Glutamatergic neuron (in vitro differentiated cells): ENCODE measurements around the gene TOMM40. TPM values are rescaled to one million over a fixed set of nuclear protein-coding genes. Genes with fewer than 3 reads are reported as not detected.
A peak's percentile ranks its signal among the peaks of the same experiment; 100 is the strongest.
"Not testable (repeated sequence)": the region's sequence is repeated elsewhere in the genome, so short reads cannot be mapped to it uniquely, and the experiment has no call there.

ENCODE experiments used
- DNase-seq: peaks from one replicate; pipeline ENCODE4 v3.0.0; 2022
- H3K27ac Mint-ChIP-seq: one replicate; pipeline ENCODE4 v1.8.0; 2020; ENCODE audit warnings: mild to moderate bottlenecking, mixed read lengths, inconsistent platforms; ENCODE audit not compliant: unreplicated experiment
- H3K27me3 Mint-ChIP-seq: one replicate; pipeline ENCODE4 v1.8.0; 2020; ENCODE audit warnings: mild to moderate bottlenecking, moderate library complexity, mixed read lengths, inconsistent platforms; ENCODE audit not compliant: unreplicated experiment
- H3K36me3 Mint-ChIP-seq: one replicate; pipeline ENCODE4 v1.8.0; 2020; ENCODE audit warnings: mild to moderate bottlenecking, mixed read lengths, inconsistent platforms; ENCODE audit not compliant: unreplicated experiment
- H3K4me1 Mint-ChIP-seq: one replicate; pipeline ENCODE4 v1.8.0; 2020; ENCODE audit warnings: mild to moderate bottlenecking, low read depth, mixed read lengths, inconsistent platforms; ENCODE audit not compliant: unreplicated experiment
- H3K4me3 Mint-ChIP-seq: one replicate; pipeline ENCODE4 v1.8.0; 2020; ENCODE audit warnings: mild to moderate bottlenecking, mixed read lengths, inconsistent platforms; ENCODE audit not compliant: unreplicated experiment
- H3K9me3 Mint-ChIP-seq: one replicate; pipeline ENCODE4 v1.8.0; 2020; ENCODE audit warnings: mild to moderate bottlenecking, moderate library complexity, mixed read lengths, inconsistent platforms; ENCODE audit not compliant: unreplicated experiment
- total RNA-seq: library from RNA; stranded (reverse); fragmentation: NEBNext Ultra II Directional; extraction: Animal tissue kit (Norgen Biotek cat#: 25700); gene quantifications from one replicate; pipeline ENCODE4 v1.2.1, GENCODE V29; 2021; ENCODE audit not compliant: unreplicated experiment
- TF ChIP-seq, protein P1 (sequence below): fragments of 200-600 bp; sonication (generic); IDR thresholded peaks from one replicate; pipeline ENCODE4 v1.5.0; 2021; ENCODE audit not compliant: partially characterized antibody, unreplicated experiment

The TOMM40 gene
- total RNA-seq, 1 donor from 2014 or later, result 57.8 TPM

DNA sequence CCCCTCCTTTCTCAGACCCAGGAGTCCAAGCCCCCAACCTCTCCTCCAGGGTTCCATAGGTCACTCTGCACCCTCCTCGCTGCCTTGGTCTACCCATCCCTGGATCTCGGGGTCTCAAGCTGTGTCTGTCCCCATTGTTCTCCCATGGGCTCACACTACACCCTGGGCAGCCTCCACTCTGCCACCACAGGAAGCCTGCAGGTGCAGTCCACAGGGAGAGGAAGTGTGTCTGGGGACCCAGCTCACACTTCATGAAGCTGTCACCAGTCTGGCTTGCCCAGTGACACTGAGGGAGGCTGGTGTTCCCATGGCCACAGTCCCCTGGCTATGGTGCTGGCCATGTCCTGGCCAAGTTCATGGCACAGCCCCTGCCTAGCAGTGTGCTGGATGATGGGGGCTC, 39.6 kb upstream of the TOMM40 start:
- DNase-seq, result no peak
- Mint-ChIP-seq H3K27ac (no peak overlapping the region), H3K27me3 (peaks cover 5% of the 10 kb centered on the region), H3K9me3 (peaks cover 5% of the 10 kb centered on the region), H3K36me3 (no peaks in the 10 kb centered on the region), H3K4me3 (no peak overlapping the region), H3K4me1 (peaks cover 19% of the 10 kb centered on the region)
- TF ChIP-seq, protein P1, sequence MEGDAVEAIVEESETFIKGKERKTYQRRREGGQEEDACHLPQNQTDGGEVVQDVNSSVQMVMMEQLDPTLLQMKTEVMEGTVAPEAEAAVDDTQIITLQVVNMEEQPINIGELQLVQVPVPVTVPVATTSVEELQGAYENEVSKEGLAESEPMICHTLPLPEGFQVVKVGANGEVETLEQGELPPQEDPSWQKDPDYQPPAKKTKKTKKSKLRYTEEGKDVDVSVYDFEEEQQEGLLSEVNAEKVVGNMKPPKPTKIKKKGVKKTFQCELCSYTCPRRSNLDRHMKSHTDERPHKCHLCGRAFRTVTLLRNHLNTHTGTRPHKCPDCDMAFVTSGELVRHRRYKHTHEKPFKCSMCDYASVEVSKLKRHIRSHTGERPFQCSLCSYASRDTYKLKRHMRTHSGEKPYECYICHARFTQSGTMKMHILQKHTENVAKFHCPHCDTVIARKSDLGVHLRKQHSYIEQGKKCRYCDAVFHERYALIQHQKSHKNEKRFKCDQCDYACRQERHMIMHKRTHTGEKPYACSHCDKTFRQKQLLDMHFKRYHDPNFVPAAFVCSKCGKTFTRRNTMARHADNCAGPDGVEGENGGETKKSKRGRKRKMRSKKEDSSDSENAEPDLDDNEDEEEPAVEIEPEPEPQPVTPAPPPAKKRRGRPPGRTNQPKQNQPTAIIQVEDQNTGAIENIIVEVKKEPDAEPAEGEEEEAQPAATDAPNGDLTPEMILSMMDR, result no peak

DNA sequence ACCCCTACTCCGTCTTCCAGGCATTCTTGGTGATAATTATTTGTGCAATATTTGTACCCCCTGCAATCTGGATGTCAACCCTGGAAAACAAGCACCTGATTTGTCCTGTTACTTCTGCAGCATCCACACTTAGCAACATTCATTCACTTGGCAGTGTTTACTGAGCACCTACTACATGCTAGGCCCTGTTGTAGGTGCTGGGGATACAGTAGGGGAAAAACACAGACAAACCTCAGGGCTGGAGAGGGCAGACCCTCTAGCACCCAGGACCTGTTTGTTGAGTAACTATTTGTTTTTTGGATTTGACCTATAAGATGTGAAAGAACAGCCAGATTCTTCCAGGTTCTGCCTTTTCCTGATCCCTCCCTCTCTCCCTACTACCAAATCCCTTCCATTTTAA, 35.4 kb upstream of the TOMM40 start:
- no peak overlapping the region for H3K4me3 Mint-ChIP-seq

DNA sequence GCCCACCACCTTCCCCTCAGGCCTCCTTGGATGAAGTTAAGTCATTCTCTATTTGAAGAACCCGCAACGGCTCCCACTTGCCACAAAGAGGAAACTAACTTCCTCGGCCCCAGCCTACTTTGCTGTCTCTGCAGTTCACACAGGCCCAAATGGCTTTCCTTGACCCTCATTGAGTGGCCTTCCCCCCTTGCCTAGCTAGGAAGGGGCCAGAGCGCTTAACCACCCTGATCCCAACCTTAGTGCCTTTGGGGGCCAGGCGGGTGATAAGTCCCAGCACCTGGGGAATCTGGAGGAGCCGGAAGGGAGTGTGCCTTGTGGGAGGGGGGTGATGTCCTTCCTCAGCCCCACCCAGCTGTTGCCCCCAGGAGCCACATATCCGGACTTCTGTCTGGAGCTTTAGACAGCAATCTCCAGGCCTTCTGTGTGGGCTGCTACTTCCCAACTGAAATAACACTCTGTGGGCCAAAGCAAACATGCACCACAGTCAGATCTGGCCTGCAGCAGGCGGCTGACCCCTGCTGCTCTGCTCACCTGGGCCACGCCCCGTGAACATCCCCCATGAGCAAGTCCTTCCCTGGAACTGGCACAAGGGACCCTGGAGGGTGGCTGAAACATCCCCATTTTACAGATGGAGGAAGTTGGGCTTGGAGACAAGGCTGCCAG, 34.5 kb upstream of the TOMM40 start:
- H3K27me3 Mint-ChIP-seq, result peaks cover 5% of the 10 kb centered on the region
- DNase-seq, result no peak
- H3K27ac Mint-ChIP-seq, result no peak overlapping the region

More for the DNA sequence above, 35.4 kb upstream of the TOMM40 start:
- Mint-ChIP-seq H3K9me3 (no peaks in the 10 kb centered on the region), H3K27me3 (peaks cover 5% of the 10 kb centered on the region), H3K27ac (no peak overlapping the region), H3K4me1 (peaks cover 4% of the 10 kb centered on the region), H3K36me3 (peaks cover 3% of the 10 kb centered on the region)
- TF ChIP-seq, protein P1, result no peak
- DNase-seq, result no peak

DNA sequence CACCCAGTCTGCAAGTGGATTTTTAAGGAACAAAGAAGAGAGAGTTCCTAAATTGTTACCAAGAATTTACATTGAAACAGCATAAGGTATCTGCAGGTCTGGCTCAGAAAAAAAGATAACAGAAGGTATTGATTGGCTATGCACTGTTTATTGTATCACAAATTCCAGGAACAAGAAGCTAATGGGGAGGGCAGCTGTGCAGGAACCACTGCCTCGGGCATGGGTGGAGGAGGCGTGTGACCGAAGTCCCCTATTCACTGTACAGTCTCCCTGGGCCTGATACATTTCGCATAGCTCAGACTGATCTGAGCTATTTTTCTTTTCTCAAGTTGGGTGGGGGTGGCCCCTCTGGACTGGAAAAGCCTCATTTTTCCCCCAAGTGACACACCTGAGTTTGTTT, 33.2 kb upstream of the TOMM40 start:
- H3K27ac Mint-ChIP-seq, result peak overlapping the region; percentile 1
- H3K4me3 Mint-ChIP-seq, result peak overlapping the region; percentile 3
- no peaks in the 10 kb centered on the region for H3K9me3 Mint-ChIP-seq
- TF ChIP-seq, protein P1, result no peak
- peaks cover 2% of the 10 kb centered on the region for H3K27me3 Mint-ChIP-seq
- peaks cover 3% of the 10 kb centered on the region for H3K36me3 Mint-ChIP-seq
- DNase-seq, result peak; percentile 42
- peaks cover 15% of the 10 kb centered on the region for H3K4me1 Mint-ChIP-seq

More for the DNA sequence above, 34.5 kb upstream of the TOMM40 start:
- TF ChIP-seq, protein P1, result no peak
- Mint-ChIP-seq H3K4me1 (peaks cover 13% of the 10 kb centered on the region), H3K36me3 (peaks cover 3% of the 10 kb centered on the region), H3K9me3 (no peaks in the 10 kb centered on the region), H3K4me3 (no peak overlapping the region)

DNA sequence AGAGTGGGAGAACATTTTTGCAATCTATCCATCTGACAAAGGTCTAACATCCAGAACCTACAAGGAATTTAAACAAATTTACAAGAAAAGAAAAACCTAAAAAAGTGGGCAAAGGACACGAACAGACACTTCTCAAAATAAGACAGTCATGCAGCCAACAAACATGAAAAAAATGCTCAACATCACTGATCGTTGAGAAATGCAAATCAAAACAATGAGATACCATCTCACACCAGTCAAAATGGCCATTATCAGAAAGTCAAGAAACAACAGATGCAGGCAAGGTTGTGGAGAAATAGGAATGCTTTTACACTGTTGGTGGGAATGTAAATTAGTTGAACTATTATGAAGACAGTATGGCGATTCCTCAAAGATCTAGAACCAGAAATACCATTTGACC, 29.5 kb upstream of the TOMM40 start:
- H3K27ac Mint-ChIP-seq, H3K9me3 Mint-ChIP-seq: not testable (repeated sequence)

More for the DNA sequence above, 29.5 kb upstream of the TOMM40 start:
- H3K4me3 Mint-ChIP-seq, DNase-seq, H3K36me3 Mint-ChIP-seq, H3K27me3 Mint-ChIP-seq: not testable (repeated sequence)
- peaks cover 14% of the 10 kb centered on the region for H3K4me1 Mint-ChIP-seq
